Measurements from ENCODE around the gene SLC25A6. TPM values are rescaled to one million over a fixed set of nuclear protein-coding genes. Genes with fewer than 3 reads are reported as not detected.

The SLC25A6 gene
- total and polyA plus RNA-seq, 9 donors: 105 to 703 (median 519) TPM

GRCh38 chrX:1387141-1387776, 4.7 kb downstream of the SLC25A6 start:
- H3K27ac ChIP-seq: no peak overlapping the region
- no peaks in the 10 kb centered on the region for H3K9me3 ChIP-seq
- WGBS, 3 donors: 89 to 91% (median 91%) methylated on average over 42 to 43 of the region's 43 CpGs
- DNase-seq: peak in 2 of 5 donors; percentile 28 to 43
- no peaks in the 10 kb centered on the region for H3K36me3 ChIP-seq
- no peak for TF ChIP-seq POLR2A (IDR thresholded peaks at IDR 0.05)
- TF ChIP-seq CTCF (IDR thresholded peaks at IDR 0.05): no peak
- TF ChIP-seq EP300 (IDR thresholded peaks at IDR 0.05): no peak
- intact Hi-C loops (cut with DNase I): no loop called here
- no peak overlapping the region for H3K4me3 ChIP-seq
- H3K4me1 ChIP-seq (ENCODE audit: insufficient read depth): peaks cover 16% of the 10 kb centered on the region
- H3K27me3 ChIP-seq: no peaks in the 10 kb centered on the region

- Histone ChIP-seq H3K9me3 (no peaks in the 10 kb centered on the region), H3K27ac (no peak overlapping the region), H3K4me3 (no peak overlapping the region), H3K4me1 (ENCODE audit: insufficient read depth) (peaks cover 16% of the 10 kb centered on the region), H3K36me3 (no peaks in the 10 kb centered on the region), H3K27me3 (no peaks in the 10 kb centered on the region)
- intact Hi-C loops (cut with DNase I): no loop called here
- 94 to 96% (median 96%) methylated on average over 40 to 41 of the region's 41 CpGs for WGBS, 3 donors
- TF ChIP-seq CTCF (IDR thresholded peaks at IDR 0.05) (no peak), EP300 (IDR thresholded peaks at IDR 0.05) (no peak), POLR2A (IDR thresholded peaks at IDR 0.05) (no peak)
- DNase-seq: peak in 1 of 5 donors; percentile 23
Observed at GRCh38 chrX:1386338-1387127, 5.4 kb downstream of the SLC25A6 start.

- TF ChIP-seq EP300 (IDR thresholded peaks at IDR 0.05): no peak
- TF ChIP-seq POLR2A (IDR thresholded peaks at IDR 0.05): no peak
- TF ChIP-seq CTCF (IDR thresholded peaks at IDR 0.05): no peak
- Histone ChIP-seq H3K9me3 (no peaks in the 10 kb centered on the region), H3K36me3 (no peaks in the 10 kb centered on the region), H3K27ac (no peak overlapping the region), H3K27me3 (no peaks in the 10 kb centered on the region), H3K4me3 (no peak overlapping the region), H3K4me1 (ENCODE audit: insufficient read depth) (peaks cover 12% of the 10 kb centered on the region)
- intact Hi-C loops (cut with DNase I): no loop called here
- peak in 2 of 5 donors; percentile 28 to 41 for DNase-seq
- WGBS, 3 donors: 90 to 96% (median 92%) methylated on average over 34 to 36 of the region's 36 CpGs
Observed at GRCh38 chrX:1385253-1386223, 6.4 kb downstream of the SLC25A6 start.

- Histone ChIP-seq H3K4me3 (no peak overlapping the region), H3K27ac (no peak overlapping the region), H3K36me3 (no peaks in the 10 kb centered on the region), H3K27me3 (no peaks in the 10 kb centered on the region), H3K9me3 (no peaks in the 10 kb centered on the region), H3K4me1 (ENCODE audit: insufficient read depth) (peaks cover 12% of the 10 kb centered on the region)
- intact Hi-C loops (cut with DNase I): no loop called here
- TF ChIP-seq EP300 (IDR thresholded peaks at IDR 0.05) (no peak), CTCF (IDR thresholded peaks at IDR 0.05) (no peak)
- 90 to 94% (median 93%) methylated on average over 18 of the region's 18 CpGs for WGBS, 3 donors
- peak in 1 of 5 donors; percentile 22 for DNase-seq
Observed at GRCh38 chrX:1384658-1385252, 7.2 kb downstream of the SLC25A6 start.

All from ovary (tissue), 9 donors.